Esophagus muscularis mucosa (tissue), 4 donors: ENCODE measurements around the gene GNG7. TPM values are rescaled to one million over a fixed set of nuclear protein-coding genes. Genes with fewer than 3 reads are reported as not detected.
"Not testable (repeated sequence)": the region's sequence is repeated elsewhere in the genome, so short reads cannot be mapped to it uniquely, and the experiment has no call there.

Source experiments
- DNase-seq: peaks from one replicate; pipeline ENCODE4 v3.0.0-alpha.2; 2017; ENCODE audit errors: extremely low spot score
- H3K27ac ChIP-seq, 4 donors: fragments of 200-600 bp; sonication (generic); replicated peaks in 1 of 4; 1 replicate in 3 of 4; 2 replicates in 1 of 4; pipeline ENCODE4 v1.5.1; 2016 to 2019; ENCODE audit warnings: mild to moderate bottlenecking in 1 of 4
- H3K27me3 ChIP-seq, 4 donors: fragments of 200-600 bp; sonication (generic); one replicate each; pipeline versions ENCODE4 v1.5.1 to v1.6.0; 2016 to 2019
- H3K36me3 ChIP-seq, 4 donors: fragments of 200-600 bp; sonication (generic); one replicate each; pipeline ENCODE4 v1.5.1; 2016 to 2019
- H3K4me1 ChIP-seq, 4 donors: fragments of 200-600 bp; sonication (generic); one replicate each; pipeline ENCODE4 v1.5.1; 2016 to 2019
- H3K4me3 ChIP-seq, 4 donors: fragments of 200-600 bp; sonication (generic); 1 replicate in 2 of 4; 2 replicates in 2 of 4; pipeline ENCODE4 v1.5.1; 2016 to 2019; ENCODE audit warnings: mild to moderate bottlenecking in 4 of 4, moderate library complexity in 1 of 4
- H3K9me3 ChIP-seq, 4 donors: fragments of 200-600 bp; sonication (generic); 1 replicate in 3 of 4; 2 replicates in 1 of 4; pipeline ENCODE4 v1.5.1; 2016 to 2019
- EP300 ChIP-seq: sonication (generic); formaldehyde crosslinking; IDR thresholded peaks from one replicate; pipeline ENCODE4 v1.6.1; 2017; ENCODE audit warnings: antibody characterized with exemption
- POLR2A ChIP-seq: fragments of 450-650 bp; IDR thresholded peaks from one replicate; pipeline ENCODE4 v1.6.1; 2017; ENCODE audit warnings: antibody characterized with exemption, moderate library complexity, mild to moderate bottlenecking, low read depth
- POLR2AphosphoS5 ChIP-seq, 2 donors: sonication (generic); formaldehyde crosslinking; IDR thresholded peaks; one replicate each; pipeline ENCODE4 v1.6.1; 2017; ENCODE audit warnings: antibody characterized with exemption in 2 of 2
- WGBS: methylation state at CpG from one replicate; pipeline ENCODE4 v1.1.5; 2018; 5-methylcytosine and 5-hydroxymethylcytosine counted together
- intact Hi-C: fragments of 100-400 bp; cut with DNase I; formaldehyde crosslinking; loops from one replicate; pipeline ENCODE4 v1.15.1; 2023
- total RNA-seq, 4 donors: library from RNA; depleted of rRNA; stranded (reverse); fragments of >200 nt; gene quantifications; one replicate each; pipeline versions ENCODE4 v1.1.0 to v1.2.1, GENCODE V29; 2016
- TF ChIP-seq, protein P1 (sequence below), 3 experiments: fragments of 200-600 bp in 2 of 3; fragments of 450-650 bp in 1 of 3; sonication (generic) in 2 of 3; IDR thresholded peaks; one replicate each; pipeline ENCODE4 v1.5.1; 2017 to 2019; ENCODE audit warnings: antibody characterized with exemption in 3 of 3, mild to moderate bottlenecking in 2 of 3, moderate library complexity in 1 of 3

Gene GNG7
- total RNA-seq, 4 donors from 2014 or later = 6.3 to 18.8 (median 13.0) TPM

DNA sequence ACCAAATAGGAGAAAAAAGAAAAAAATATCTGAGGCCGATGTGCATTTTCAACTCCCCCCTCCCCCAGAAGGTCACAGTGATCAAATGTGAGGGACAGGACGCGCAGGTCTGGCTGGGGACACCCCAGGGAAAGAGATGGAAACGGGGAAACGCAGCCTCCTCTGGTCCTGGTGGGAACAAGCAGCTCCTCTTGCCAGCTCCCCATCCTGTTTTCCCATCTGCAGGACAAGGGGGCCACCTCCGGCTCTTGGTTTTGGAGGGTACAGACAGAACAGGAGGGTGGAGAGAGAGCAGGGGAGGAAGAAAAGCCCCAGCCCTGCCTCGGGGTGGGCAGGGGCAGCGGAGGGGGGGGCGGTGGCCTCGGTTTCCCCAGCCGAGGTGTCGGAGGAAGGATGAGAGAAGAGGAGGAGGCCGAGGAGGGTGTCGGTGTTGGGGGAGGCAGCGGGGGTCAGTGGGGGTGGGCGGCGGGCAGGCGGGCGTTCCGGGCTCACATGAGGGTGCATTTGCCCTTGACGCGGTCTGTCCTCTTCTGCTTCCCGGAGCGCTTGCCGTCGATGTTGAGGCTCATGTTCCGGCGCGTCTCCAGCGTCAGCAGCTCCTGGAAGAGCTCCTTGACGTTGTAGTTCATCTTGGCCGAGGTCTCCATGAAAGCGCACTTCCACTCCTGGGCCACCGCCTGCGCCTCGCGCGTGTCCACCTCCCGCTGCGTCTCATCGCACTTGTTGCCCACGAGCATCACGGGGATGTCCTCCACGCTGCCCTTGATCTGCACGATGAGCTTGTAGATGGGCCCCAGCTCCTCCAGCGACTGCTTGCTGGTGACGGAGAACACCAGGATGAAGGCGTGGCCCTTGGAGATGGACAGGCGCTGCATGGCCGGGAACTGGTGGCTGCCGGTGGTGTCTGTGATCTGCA is 14.5 kb upstream of the GNG7 start:
- H3K4me3 ChIP-seq = no peak overlapping the region
- 90% methylated on average over 45 of the region's 51 CpGs for WGBS
- intact Hi-C loops = no loop called here
- H3K27me3 ChIP-seq = peaks cover 0 to 47% (median 6%) of the 10 kb centered on the region in 4 donors
- no peak overlapping the region for H3K27ac ChIP-seq
- H3K36me3 ChIP-seq = peaks cover 0 to 4% (median 0%) of the 10 kb centered on the region in 4 donors
- TF ChIP-seq EP300 (no peak), POLR2AphosphoS5 (IDR thresholded peaks at IDR 0.05) (no peak), POLR2A (no peak)
- TF ChIP-seq, protein P1, sequence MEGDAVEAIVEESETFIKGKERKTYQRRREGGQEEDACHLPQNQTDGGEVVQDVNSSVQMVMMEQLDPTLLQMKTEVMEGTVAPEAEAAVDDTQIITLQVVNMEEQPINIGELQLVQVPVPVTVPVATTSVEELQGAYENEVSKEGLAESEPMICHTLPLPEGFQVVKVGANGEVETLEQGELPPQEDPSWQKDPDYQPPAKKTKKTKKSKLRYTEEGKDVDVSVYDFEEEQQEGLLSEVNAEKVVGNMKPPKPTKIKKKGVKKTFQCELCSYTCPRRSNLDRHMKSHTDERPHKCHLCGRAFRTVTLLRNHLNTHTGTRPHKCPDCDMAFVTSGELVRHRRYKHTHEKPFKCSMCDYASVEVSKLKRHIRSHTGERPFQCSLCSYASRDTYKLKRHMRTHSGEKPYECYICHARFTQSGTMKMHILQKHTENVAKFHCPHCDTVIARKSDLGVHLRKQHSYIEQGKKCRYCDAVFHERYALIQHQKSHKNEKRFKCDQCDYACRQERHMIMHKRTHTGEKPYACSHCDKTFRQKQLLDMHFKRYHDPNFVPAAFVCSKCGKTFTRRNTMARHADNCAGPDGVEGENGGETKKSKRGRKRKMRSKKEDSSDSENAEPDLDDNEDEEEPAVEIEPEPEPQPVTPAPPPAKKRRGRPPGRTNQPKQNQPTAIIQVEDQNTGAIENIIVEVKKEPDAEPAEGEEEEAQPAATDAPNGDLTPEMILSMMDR (IDR thresholded peaks at IDR 0.05) = no peak
- no peak for DNase-seq
- H3K4me1 ChIP-seq = peaks cover 14 to 24% (median 23%) of the 10 kb centered on the region in 4 donors
- peaks cover 0 to 11% (median 7%) of the 10 kb centered on the region in 4 donors for H3K9me3 ChIP-seq

DNA sequence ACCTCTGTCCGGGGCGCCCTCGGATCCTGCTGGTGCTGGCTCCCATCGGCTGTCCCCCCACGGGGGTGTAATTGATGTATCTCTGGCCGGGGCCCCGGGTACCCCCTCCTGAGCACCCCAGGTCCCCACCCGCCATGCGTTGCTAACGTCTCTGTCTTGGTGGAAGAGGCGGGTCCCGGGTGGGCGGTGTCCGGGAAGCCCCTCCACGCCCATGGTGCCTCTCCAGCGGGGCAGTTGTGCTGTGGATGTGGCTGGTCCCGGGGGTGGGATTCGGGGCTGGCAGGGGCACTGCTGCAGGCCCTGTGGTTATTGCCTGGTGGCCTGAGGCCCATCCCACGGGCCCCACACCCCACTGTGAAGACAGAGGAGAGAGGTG is 13.8 kb upstream of the GNG7 start:
- Histone ChIP-seq H3K27ac (no peak overlapping the region), H3K4me3 (no peak overlapping the region), H3K4me1 (peaks cover 9 to 18% (median 16%) of the 10 kb centered on the region in 4 donors), H3K27me3 (peaks cover 0 to 40% (median 6%) of the 10 kb centered on the region in 4 donors), H3K36me3 (peaks cover 0 to 4% (median 0%) of the 10 kb centered on the region in 4 donors), H3K9me3 (peaks cover 0 to 11% (median 7%) of the 10 kb centered on the region in 4 donors)
- WGBS = 90% methylated on average over 10 of the region's 19 CpGs
- TF ChIP-seq, protein P1 (IDR thresholded peaks at IDR 0.05) = no peak
- TF ChIP-seq POLR2A = no peak
- no peak for TF ChIP-seq EP300
- TF ChIP-seq POLR2AphosphoS5 (IDR thresholded peaks at IDR 0.05) = no peak
- intact Hi-C loops = no loop called here
- DNase-seq = no peak

DNA sequence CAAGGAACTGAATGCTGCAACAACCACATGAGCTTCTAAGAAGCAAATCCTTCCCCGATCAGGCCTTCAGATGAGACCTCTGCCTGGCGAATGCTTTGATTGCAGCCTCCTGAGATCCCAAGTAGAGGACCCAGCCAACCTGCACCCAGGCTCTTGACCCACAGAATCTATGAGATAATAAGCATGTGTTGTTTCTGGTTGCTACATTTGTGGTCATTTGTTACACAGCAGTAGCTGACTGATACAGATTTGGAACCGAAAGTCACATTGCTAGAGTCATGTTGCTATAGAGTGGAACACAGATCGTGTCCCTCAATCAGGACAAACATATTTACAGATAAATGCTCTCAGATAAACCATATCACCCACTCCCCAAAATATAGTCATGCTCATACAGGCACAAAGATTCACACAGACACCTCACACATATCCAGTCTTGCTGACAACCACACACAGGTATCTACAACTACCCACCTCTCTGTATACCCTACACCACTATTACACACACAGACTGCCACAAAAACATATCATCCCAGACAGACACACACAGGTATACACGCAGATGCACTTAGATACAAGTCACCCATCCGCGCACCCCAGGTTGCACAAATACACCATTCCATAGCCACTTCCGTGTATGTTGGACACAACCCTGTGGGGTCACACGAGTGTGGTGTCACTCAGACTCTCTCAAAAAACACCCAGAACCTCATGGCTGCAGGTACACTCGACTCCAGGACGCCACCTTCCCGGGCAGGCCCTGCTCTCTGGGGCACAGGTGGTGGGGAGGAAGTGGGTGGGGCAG is 13.2 kb upstream of the GNG7 start:
- H3K27ac ChIP-seq = no peak overlapping the region
- H3K36me3 ChIP-seq = peaks cover 0 to 4% (median 0%) of the 10 kb centered on the region in 4 donors
- H3K27me3 ChIP-seq = peaks cover 0 to 36% (median 5%) of the 10 kb centered on the region in 4 donors
- H3K4me3 ChIP-seq = no peak overlapping the region
- TF ChIP-seq, protein P1 (IDR thresholded peaks at IDR 0.05) = no peak
- TF ChIP-seq POLR2A = no peak
- 96% methylated on average over 8 of the region's 12 CpGs for WGBS
- intact Hi-C loops = no loop called here
- H3K9me3 ChIP-seq = peaks cover 0 to 11% (median 7%) of the 10 kb centered on the region in 4 donors
- peaks cover 7 to 13% (median 12%) of the 10 kb centered on the region in 4 donors for H3K4me1 ChIP-seq
- DNase-seq = no peak

DNA sequence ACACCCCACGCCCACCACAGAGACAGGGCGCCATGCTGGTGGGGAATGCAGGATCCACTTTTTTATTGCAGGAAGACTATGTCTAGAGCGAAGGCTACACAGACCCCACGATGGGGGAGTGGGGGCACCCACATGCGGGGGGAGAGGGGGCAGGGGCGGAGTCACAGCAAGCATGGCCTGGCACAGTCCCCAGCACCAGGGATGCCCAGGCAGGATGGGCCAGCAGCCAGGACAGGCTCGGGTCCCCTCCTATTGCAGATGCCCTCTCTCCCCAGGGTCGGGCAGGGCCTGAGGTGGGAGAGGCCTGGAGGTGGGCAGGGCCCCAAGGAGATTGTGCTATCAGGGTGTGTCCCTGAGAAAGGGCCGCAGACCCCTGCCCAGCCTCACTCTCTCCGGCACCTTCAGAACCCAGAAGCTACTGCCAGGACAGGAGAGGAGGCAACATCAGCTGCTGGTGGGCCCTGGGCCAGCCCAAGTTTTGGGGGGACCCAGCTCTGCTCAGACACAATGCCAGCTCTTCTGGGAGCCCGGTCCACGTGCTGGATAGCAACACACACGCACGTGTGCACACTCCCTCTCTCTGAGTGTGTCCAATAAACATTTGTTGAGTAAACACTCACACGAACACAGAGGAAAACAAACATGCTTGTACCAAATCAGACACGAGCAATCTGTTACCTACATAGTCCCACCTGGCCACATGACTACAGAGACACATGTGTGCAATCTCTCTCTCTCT is 12.2 kb upstream of the GNG7 start:
- Histone ChIP-seq H3K4me3 (no peak overlapping the region), H3K36me3 (peaks cover 0 to 4% (median 0%) of the 10 kb centered on the region in 4 donors), H3K4me1 (peaks cover 0 to 4% (median 3%) of the 10 kb centered on the region in 4 donors), H3K9me3 (peaks cover 0 to 11% (median 7%) of the 10 kb centered on the region in 4 donors), H3K27me3 (peaks cover 0 to 26% (median 0%) of the 10 kb centered on the region in 4 donors), H3K27ac (no peak overlapping the region)
- WGBS = 93% methylated on average over 14 of the region's 16 CpGs
- TF ChIP-seq EP300 (no peak), POLR2A (no peak), POLR2AphosphoS5 (IDR thresholded peaks at IDR 0.05) (no peak)
- TF ChIP-seq, protein P1 (IDR thresholded peaks at IDR 0.05) = no peak
- intact Hi-C loops = no loop called here
- DNase-seq = no peak

DNA sequence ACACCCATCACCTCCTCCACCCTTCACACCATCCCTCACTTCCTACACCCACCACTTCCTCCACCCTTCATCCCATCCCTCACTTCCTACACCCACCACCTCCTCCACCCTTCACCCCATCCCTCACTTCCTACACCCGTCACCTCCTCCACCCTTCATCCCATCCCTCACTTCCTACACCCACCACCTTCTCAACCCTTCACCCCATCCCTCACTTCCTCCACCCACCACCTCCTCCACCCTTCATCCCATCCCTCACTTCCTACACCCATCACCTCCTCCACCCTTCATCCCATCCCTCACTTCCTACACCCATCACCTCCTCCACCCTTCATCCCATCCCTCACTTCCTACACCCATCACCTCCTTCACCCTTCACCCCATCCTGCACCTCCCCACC is 11.6 kb upstream of the GNG7 start:
- H3K27ac ChIP-seq, H3K4me1 ChIP-seq, intact Hi-C loops, DNase-seq, H3K36me3 ChIP-seq, H3K4me3 ChIP-seq: not testable (repeated sequence)
- H3K9me3 ChIP-seq = peaks cover 0 to 11% (median 7%) of the 10 kb centered on the region in 4 donors
- WGBS = 91% methylated on average over 1 of the region's 1 CpG
- peaks cover 0 to 20% (median 0%) of the 10 kb centered on the region in 4 donors for H3K27me3 ChIP-seq

DNA sequence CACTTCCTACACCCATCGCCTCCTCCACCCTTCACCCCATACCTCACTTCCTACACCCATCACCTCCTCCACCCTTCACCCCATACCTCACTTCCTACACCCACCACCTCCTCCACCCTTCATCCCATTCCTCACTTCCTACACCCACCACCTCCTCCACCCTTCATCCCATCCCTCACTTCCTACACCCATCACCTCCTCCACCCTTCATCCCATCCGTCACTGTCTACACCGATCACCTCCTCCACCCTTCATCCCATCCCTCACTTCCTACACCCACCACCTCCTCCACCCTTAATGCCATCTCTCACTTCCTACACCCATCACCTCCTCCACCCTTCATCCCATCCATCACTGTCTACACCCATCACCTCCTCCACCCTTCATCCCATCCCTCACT is 10.7 kb upstream of the GNG7 start:
- H3K36me3 ChIP-seq, H3K27ac ChIP-seq, H3K4me3 ChIP-seq, H3K4me1 ChIP-seq, DNase-seq, intact Hi-C loops: not testable (repeated sequence)
- 90% methylated on average over 3 of the region's 3 CpGs for WGBS
- H3K9me3 ChIP-seq = peaks cover 0 to 11% (median 7%) of the 10 kb centered on the region in 4 donors
- peaks cover 0 to 19% (median 0%) of the 10 kb centered on the region in 4 donors for H3K27me3 ChIP-seq
